SJCRH30 (cell line): ENCODE measurements around the gene DVL1. TPM values are rescaled to one million over a fixed set of nuclear protein-coding genes. Genes with fewer than 3 reads are reported as not detected.

Source experiments
- DNase-seq, 2 experiments: peaks; one replicate each; pipeline ENCODE4 v3.0.0-alpha.2; 2015 to 2020
- H3K27ac ChIP-seq: fragments of 250-450 bp; sonication (Bioruptor Pico); 2 replicates; pipeline ENCODE4 v1.5.1; 2020; ENCODE audit warnings: mild to moderate bottlenecking, moderate library complexity
- H3K27me3 ChIP-seq: fragments of 250-450 bp; sonication (Bioruptor Pico); 2 replicates; pipeline ENCODE4 v1.5.1; 2020; ENCODE audit warnings: mild to moderate bottlenecking, moderate library complexity
- H3K36me3 ChIP-seq: fragments of 250-450 bp; sonication (Bioruptor Pico); 2 replicates; pipeline ENCODE4 v1.5.1; 2020; ENCODE audit warnings: mild to moderate bottlenecking, moderate library complexity
- H3K4me1 ChIP-seq: fragments of 250-450 bp; sonication (Bioruptor Pico); 2 replicates; pipeline ENCODE4 v1.5.1; 2020; ENCODE audit warnings: mild to moderate bottlenecking, moderate library complexity
- H3K4me3 ChIP-seq: fragments of 250-450 bp; sonication (Bioruptor Pico); 2 replicates; pipeline ENCODE4 v1.5.1; 2020; ENCODE audit warnings: mild to moderate bottlenecking, moderate library complexity
- H3K9me3 ChIP-seq: fragments of 250-450 bp; sonication (Bioruptor Pico); replicated peaks from 2 replicates; pipeline ENCODE4 v1.5.1; 2020; ENCODE audit warnings: mild to moderate bottlenecking, moderate library complexity
- total RNA-seq: library from RNA; depleted of rRNA; stranded (reverse); fragments of >200 nt; shearing (Covaris generic); gene quantifications from 2 replicates; pipeline ENCODE4 v1.2.3, GENCODE V29; 2014; rRNA removed

DVL1 gene
- total RNA-seq, 1 experiment from 2014 or later: 52.5 TPM

DNA sequence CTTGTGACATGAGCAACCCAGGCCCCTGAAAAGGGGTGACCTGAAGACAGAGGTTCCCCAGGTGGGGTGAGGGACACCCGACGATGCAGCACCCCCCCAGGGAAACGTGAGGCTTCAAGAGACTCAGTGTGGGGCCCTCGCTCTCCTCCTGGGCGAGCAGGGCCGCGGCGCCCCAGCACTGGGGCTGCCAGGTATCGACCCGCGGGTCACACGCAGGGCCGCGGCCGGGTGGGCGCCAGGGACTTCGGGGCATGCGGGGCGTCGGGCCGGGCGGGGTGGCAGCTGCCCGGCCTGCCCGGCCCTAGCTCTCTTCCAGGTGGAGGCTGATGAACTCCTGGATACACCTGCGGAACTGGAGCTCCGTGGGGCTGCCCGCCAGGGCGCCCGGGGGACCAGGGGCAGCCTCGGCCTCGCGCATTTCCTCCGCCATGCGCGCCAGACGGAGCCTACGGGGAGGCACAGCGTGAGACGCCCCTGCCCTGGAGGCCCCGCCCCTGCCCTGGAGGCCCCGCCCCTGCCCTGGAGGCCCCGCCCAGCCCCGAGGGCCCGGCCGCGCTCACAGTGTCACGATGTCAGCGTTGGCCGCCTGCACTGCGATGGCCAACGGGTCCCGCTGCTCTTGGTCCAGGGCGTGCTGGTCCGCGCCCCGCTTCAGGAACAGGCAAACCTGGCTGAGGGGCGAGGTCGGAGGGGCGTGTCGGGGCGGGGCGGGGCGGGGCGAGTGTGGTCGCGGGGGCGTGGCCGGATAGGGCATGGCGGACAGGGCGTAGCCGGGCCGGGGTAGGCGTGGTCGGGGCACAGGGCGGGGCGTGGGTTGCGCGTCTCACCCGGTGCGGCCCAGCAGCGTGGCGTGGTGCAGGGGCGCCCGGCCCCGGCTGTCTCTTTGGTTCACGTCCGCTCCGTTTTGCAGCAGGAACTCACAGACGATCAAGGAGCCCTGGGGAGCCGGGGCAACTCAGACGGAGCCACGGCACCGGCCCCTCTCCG lies 55.7 kb downstream of the DVL1 start:
- H3K36me3 ChIP-seq: no peaks in the 10 kb centered on the region
- no peak overlapping the region for H3K4me3 ChIP-seq
- H3K9me3 ChIP-seq: no peaks in the 10 kb centered on the region
- no peaks in the 10 kb centered on the region for H3K27me3 ChIP-seq
- DNase-seq: no peak
- H3K4me1 ChIP-seq: peaks cover 24% of the 10 kb centered on the region
- H3K27ac ChIP-seq: no peak overlapping the region

DNA sequence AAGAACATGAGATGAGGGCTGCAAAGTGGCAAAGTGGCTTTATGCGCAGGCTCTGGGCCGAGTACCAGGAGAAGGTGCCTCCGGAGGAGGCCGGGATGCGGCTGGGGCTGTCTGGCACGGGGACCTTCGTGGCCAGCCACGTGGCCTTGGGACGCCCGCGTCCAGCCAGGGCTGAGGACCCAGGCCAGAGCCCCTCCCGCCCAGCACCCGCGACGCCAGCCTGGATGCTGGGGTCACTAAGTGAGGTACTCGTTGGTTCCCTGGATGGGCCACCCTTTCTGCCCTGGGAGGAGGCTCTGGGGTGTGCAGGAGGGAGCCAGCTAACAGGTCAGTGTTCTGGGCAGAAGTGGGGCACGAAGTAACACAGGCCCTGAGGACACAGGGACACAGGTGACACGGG lies 56.4 kb downstream of the DVL1 start:
- Histone ChIP-seq H3K36me3 (no peaks in the 10 kb centered on the region), H3K4me1 (peaks cover 21% of the 10 kb centered on the region), H3K9me3 (no peaks in the 10 kb centered on the region), H3K27me3 (no peaks in the 10 kb centered on the region), H3K4me3 (no peak overlapping the region), H3K27ac (no peak overlapping the region)
- DNase-seq: no peak

DNA sequence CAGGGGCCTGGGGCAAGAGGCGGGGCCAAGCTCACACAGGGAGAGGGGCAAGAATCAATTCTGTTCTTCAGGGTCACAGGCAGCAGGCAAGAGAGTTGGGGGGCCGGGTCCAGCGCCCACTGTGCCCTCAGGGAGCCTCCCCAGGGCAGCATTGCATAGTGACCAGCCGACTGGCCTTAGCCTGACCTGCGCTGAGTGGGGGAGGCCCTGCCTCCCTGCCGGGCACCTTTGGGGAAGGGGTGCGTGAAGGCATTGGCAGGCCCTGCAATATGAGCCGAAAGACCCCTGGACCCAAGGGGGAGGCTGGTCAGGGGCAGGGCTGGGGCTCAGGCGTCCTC lies 56.8 kb downstream of the DVL1 start:
- Histone ChIP-seq H3K4me3 (no peak overlapping the region), H3K4me1 (peaks cover 21% of the 10 kb centered on the region), H3K27ac (no peak overlapping the region), H3K9me3 (no peaks in the 10 kb centered on the region), H3K27me3 (no peaks in the 10 kb centered on the region), H3K36me3 (no peaks in the 10 kb centered on the region)
- no peak for DNase-seq

DNA sequence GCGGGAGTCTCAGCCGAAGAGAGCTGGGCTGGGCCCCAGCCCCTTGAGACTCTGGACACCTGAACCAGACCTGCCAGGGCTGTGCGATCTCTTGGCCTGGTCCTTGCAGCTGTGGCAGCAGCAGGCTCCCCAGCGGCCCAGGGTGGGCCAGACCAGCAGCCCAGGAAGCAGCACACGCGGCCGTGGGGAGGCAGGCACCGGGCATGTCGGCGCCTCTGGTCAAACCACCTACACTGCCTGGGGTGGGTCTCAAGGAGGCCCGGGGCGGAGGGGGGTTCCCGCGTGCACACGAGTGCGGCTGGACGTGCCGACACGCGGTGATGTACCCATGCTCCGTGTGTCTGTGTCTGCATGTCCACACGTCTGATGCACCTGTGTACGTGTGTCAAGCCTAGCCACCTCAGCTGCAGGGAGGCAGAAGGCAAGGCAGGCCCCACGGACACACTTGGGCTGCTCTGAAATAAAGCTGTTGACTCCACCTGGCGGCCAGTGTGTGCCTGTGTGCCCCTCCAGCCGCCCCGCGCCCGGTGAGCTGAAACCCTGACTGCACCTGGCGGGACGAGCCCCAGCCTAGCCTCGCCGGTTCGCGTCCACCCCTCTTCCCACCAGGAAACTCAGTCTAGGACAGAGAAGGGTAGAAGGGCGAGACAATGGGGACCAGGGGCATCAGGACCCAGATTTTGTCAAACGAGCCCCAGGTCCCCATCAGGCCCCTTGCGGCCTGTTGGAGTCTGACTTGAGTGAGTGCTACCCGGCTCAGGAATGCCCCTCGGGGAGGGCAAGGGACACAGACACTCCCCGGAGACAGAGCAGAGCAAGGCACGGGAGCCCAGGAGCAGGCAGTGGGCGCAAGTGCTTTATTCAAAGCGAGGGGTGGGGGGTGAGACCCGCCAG lies 57.4 kb downstream of the DVL1 start:
- H3K36me3 ChIP-seq: no peaks in the 10 kb centered on the region
- DNase-seq: peak; percentile 87 to 90
- H3K27ac ChIP-seq: no peak overlapping the region
- no peak overlapping the region for H3K4me3 ChIP-seq
- no peaks in the 10 kb centered on the region for H3K9me3 ChIP-seq
- H3K27me3 ChIP-seq: no peaks in the 10 kb centered on the region
- peaks cover 21% of the 10 kb centered on the region for H3K4me1 ChIP-seq

DNA sequence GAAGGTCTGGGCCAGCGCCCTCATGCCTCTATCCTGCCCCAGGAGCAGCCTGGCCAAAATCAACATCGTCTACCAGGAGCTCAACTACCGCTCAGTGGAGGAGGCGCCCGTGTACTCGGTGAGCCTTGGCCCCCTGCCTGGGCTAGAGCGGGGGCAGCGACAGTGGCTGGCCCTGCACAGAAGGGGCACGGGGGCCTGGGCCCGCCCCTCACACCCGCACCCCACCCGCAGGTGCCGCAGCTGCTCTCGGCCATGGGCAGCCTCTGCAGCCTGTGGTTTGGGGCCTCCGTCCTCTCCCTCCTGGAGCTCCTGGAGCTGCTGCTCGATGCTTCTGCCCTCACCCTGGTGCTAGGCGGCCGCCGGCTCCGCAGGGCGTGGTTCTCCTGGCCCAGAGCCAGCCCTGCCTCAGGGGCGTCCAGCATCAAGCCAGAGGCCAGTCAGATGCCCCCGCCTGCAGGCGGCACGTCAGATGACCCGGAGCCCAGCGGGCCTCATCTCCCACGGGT lies 58.1 kb downstream of the DVL1 start:
- no peak overlapping the region for H3K4me3 ChIP-seq
- H3K36me3 ChIP-seq: no peaks in the 10 kb centered on the region
- H3K27ac ChIP-seq: no peak overlapping the region
- no peaks in the 10 kb centered on the region for H3K27me3 ChIP-seq
- peak; percentile 73 to 75 for DNase-seq
- H3K4me1 ChIP-seq: peaks cover 21% of the 10 kb centered on the region
- H3K9me3 ChIP-seq: no peaks in the 10 kb centered on the region

DNA sequence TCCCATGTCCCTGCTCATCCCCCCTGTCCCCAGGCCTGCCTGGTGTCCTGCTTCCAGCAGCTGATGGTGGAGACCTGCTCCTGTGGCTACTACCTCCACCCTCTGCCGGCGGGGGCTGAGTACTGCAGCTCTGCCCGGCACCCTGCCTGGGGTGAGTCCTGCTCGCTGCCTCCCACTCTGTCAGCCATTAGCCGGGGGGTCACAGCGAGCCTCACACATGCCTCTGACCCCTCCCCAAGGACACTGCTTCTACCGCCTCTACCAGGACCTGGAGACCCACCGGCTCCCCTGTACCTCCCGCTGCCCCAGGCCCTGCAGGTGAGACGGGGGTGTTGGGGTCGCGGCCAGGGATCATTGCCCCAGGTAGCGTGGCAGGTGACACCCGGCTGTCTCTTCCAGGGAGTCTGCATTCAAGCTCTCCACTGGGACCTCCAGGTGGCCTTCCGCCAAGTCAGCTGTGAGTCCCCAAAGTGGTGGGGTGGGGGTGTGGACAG lies 58.9 kb downstream of the DVL1 start:
- Histone ChIP-seq H3K27me3 (no peaks in the 10 kb centered on the region), H3K4me3 (no peak overlapping the region), H3K9me3 (no peaks in the 10 kb centered on the region), H3K36me3 (no peaks in the 10 kb centered on the region), H3K4me1 (peaks cover 21% of the 10 kb centered on the region), H3K27ac (no peak overlapping the region)
- peak; percentile 82 for DNase-seq

DNA sequence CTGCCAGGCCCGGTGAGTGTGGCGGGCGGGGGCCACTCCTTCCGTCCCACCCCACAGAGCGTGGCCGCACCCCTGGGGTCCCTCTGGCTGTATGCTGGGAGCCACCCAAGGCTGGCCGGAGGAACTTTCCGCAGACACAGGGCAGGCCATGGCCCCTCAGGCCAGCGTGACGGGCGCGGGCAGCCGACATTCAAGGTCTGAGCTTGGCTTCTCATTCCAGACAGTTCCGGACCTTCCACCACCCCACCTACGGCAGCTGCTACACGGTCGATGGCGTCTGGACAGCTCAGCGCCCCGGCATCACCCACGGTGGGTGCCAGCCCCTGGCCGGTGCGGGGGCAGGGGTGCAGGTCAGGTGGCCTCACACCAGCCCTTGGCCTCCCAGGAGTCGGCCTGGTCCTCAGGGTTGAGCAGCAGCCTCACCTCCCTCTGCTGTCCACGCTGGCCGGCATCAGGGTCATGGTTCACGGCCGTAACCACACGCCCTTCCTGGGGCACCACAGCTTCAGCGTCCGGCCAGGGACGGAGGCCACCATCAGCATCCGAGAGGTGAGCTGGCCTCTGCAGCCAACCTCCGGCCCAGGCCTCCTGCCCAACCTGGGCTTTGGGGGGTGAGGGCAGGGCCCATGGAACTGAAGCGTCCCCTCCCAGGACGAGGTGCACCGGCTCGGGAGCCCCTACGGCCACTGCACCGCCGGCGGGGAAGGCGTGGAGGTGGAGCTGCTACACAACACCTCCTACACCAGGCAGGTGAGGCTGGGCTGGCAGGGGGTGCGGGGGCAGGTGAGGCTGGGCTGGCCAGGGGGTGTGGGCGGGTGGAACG lies 61.7 kb downstream of the DVL1 start:
- Histone ChIP-seq H3K4me1 (peaks cover 21% of the 10 kb centered on the region), H3K27ac (no peak overlapping the region), H3K27me3 (no peaks in the 10 kb centered on the region), H3K9me3 (no peaks in the 10 kb centered on the region), H3K4me3 (no peak overlapping the region), H3K36me3 (no peaks in the 10 kb centered on the region)
- no peak for DNase-seq

DNA sequence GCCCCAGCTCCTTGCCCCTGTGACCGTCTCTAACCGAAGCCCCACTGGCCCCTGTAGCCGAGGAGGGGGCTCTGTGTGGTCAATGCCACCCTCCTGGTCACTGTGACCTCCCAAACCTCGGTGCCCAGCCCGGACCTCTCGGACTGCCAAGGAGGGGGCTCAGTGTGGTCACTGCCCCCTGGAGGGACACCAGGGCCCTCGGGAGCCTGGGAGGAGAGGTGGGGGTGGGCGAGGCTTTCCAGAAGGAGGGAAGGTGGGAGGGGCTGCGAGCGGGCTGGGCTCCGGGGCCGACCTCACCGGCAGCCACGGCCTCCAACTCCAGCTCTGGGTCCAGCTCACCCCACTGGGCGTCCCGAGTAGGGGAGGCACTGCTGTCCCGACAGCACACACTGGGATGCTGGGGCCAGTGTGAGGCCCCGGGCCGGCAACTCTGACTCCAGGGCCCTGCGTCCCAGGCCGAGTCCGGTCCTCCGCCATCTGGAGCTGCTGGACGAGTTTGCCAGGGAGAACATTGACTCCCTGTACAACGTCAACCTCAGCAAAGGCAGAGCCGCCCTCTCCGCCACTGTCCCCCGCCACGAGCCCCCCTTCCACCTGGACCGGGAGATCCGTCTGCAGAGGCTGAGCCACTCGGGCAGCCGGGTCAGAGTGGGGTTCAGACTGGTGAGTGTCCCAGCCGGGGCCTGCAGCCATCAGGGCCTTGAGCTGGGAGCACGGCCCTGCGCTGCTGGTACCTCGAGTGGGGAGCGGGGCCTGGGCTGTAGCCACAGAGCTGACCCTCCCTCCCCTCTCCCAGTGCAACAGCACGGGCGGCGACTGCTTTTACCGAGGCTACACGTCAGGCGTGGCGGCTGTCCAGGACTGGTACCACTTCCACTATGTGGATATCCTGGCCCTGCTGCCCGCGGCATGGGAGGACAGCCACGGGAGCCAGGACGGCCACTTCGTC lies 62.6 kb downstream of the DVL1 start:
- H3K36me3 ChIP-seq: no peaks in the 10 kb centered on the region
- no peak overlapping the region for H3K27ac ChIP-seq
- peaks cover 18% of the 10 kb centered on the region for H3K4me1 ChIP-seq
- no peak for DNase-seq
- H3K4me3 ChIP-seq: no peak overlapping the region
- no peaks in the 10 kb centered on the region for H3K9me3 ChIP-seq
- no peaks in the 10 kb centered on the region for H3K27me3 ChIP-seq

DNA sequence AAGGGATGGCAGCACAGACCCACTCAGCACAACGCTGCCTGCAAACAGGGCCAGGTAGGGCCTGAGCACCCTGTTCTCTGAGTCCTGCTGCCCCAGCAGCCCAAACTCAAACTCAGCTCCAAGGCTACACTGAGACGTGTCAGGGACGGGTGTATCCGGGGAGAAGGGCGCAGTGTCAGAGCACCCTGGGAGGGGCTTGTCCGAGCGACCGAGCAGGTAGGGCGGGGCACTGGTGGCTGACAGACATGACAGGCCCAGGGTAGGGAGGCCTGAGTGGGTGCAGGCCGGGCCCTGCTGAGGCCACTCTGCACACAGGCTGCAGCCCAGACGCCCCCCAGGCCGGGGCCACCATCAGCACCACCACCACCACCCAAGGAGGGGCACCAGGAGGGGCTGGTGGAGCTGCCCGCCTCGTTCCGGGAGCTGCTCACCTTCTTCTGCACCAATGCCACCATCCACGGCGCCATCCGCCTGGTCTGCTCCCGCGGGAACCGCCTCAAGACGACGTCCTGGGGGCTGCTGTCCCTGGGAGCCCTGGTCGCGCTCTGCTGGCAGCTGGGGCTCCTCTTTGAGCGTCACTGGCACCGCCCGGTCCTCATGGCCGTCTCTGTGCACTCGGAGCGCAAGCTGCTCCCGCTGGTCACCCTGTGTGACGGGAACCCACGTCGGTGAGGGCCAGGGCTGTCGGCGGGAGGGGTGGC lies 63.5 kb downstream of the DVL1 start:
- Histone ChIP-seq H3K36me3 (no peaks in the 10 kb centered on the region), H3K27ac (no peak overlapping the region), H3K4me3 (no peak overlapping the region), H3K27me3 (no peaks in the 10 kb centered on the region), H3K9me3 (no peaks in the 10 kb centered on the region), H3K4me1 (peaks cover 12% of the 10 kb centered on the region; the same call in 1 of the 2 replicates)
- DNase-seq: no peak

Other genes starting within 250 kb of the DVL1 start
- gene C1orf159, start 233.3 kb downstream of the DVL1 start, total RNA-seq: 19.9 and 20.8 TPM in 2 replicates
- 0.42 and 0.73 TPM in 2 replicates for gene TTLL10, start 175.5 kb downstream of the DVL1 start, total RNA-seq
- gene TNFRSF18, start 142.8 kb downstream of the DVL1 start, total RNA-seq: 0.33 and 0.93 TPM in 2 replicates
- gene TNFRSF4, start 135.3 kb downstream of the DVL1 start, total RNA-seq: 2.8 and 4.7 TPM in 2 replicates
- 86.7 and 87.1 TPM in 2 replicates for gene SDF4, start 117.4 kb downstream of the DVL1 start, total RNA-seq
- gene B3GALT6, start 117.2 kb downstream of the DVL1 start, total RNA-seq: 32.4 and 33.4 TPM in 2 replicates
- gene C1QTNF12, start 102.7 kb downstream of the DVL1 start, total RNA-seq: 0.30 TPM in 1 of 2 replicates, not detected in the other
- 109 and 115 TPM in 2 replicates for gene UBE2J2, start 75.6 kb downstream of the DVL1 start, total RNA-seq
- gene SCNN1D, start 69.0 kb downstream of the DVL1 start, total RNA-seq: 1.1 and 2.2 TPM in 2 replicates
- 18.7 and 27.4 TPM in 2 replicates for gene ACAP3, start 41.5 kb downstream of the DVL1 start, total RNA-seq
- gene PUSL1, start 40.8 kb downstream of the DVL1 start, total RNA-seq: 23.9 and 25.3 TPM in 2 replicates
- 66.0 and 78.7 TPM in 2 replicates for gene INTS11, start 24.8 kb downstream of the DVL1 start, total RNA-seq
- 22.1 and 22.3 TPM in 2 replicates for gene CPTP, start 24.6 kb downstream of the DVL1 start, total RNA-seq
- gene TAS1R3, start 18.1 kb downstream of the DVL1 start, total RNA-seq: 0.15 and 0.47 TPM in 2 replicates
- gene MXRA8, start 9.1 kb upstream of the DVL1 start, total RNA-seq: 11.3 and 13.8 TPM in 2 replicates
- 177 and 208 TPM in 2 replicates for gene AURKAIP1, start 25.8 kb upstream of the DVL1 start, total RNA-seq
- 124 and 196 TPM in 2 replicates for gene CCNL2, start 49.9 kb upstream of the DVL1 start, total RNA-seq
- gene MRPL20, start 57.9 kb upstream of the DVL1 start, total RNA-seq: 229 and 236 TPM in 2 replicates
- gene ANKRD65, start 71.9 kb upstream of the DVL1 start, total RNA-seq: 6.1 and 6.2 TPM in 2 replicates
- gene VWA1, start 86.3 kb upstream of the DVL1 start, total RNA-seq: 0.58 and 3.3 TPM in 2 replicates
- gene ATAD3C, start 100.3 kb upstream of the DVL1 start, total RNA-seq: 0.20 TPM in 1 of 2 replicates, not detected in the other
- 53.1 and 55.5 TPM in 2 replicates for gene ATAD3B, start 122.3 kb upstream of the DVL1 start, total RNA-seq
- 72.6 and 74.7 TPM in 2 replicates for gene ATAD3A, start 162.7 kb upstream of the DVL1 start, total RNA-seq
- gene TMEM240, start 191.2 kb upstream of the DVL1 start, total RNA-seq: 1.5 and 1.9 TPM in 2 replicates
- 258 and 267 TPM in 2 replicates for gene SSU72, start 225.4 kb upstream of the DVL1 start, total RNA-seq